WERI-Rb-1 (cell line): ENCODE data around the gene KCNS3.

Experiments
- DNase-seq: peaks from one replicate; pipeline ENCODE4 v3.0.0-alpha.2; 2020
- H3K27ac ChIP-seq: fragments of 250-450 bp; sonication (Bioruptor Pico); 2 replicates; pipeline ENCODE4 v1.5.1; 2020; ENCODE audit warnings: mild to moderate bottlenecking, moderate library complexity
- H3K27me3 ChIP-seq: fragments of 250-450 bp; sonication (Bioruptor Pico); 2 replicates; pipeline ENCODE4 v1.5.1; 2021; ENCODE audit warnings: mild to moderate bottlenecking, low read depth, moderate library complexity; ENCODE audit not compliant: insufficient read depth, severe bottlenecking
- H3K36me3 ChIP-seq: fragments of 250-450 bp; sonication (Bioruptor Pico); 2 replicates; pipeline ENCODE4 v1.5.1; 2020; ENCODE audit warnings: mild to moderate bottlenecking, moderate library complexity
- H3K4me3 ChIP-seq: 2 replicates; pipeline ENCODE4 v1.5.1; 2011; ENCODE audit warnings: low read depth, mild to moderate bottlenecking, control low read depth, low read length
- H3K9me3 ChIP-seq: fragments of 250-450 bp; sonication (Bioruptor Pico); 2 replicates; pipeline ENCODE4 v1.5.1; 2021; ENCODE audit warnings: mild to moderate bottlenecking, moderate library complexity; ENCODE audit not compliant: severe bottlenecking
- TF ChIP-seq, protein P1 (sequence below): IDR thresholded peaks from 2 replicates; pipeline ENCODE4 v1.5.1; 2011; ENCODE audit warnings: low read depth, mild to moderate bottlenecking, control low read depth, inconsistent platforms, low read length

Gene KCNS3

GRCh38 chr2:17915811-17916518 lies 37.5 kb downstream of the KCNS3 start:
- H3K36me3 ChIP-seq: no peaks in the 10 kb centered on the region; the same call in 1 of the 2 replicates
- TF ChIP-seq, protein P1, sequence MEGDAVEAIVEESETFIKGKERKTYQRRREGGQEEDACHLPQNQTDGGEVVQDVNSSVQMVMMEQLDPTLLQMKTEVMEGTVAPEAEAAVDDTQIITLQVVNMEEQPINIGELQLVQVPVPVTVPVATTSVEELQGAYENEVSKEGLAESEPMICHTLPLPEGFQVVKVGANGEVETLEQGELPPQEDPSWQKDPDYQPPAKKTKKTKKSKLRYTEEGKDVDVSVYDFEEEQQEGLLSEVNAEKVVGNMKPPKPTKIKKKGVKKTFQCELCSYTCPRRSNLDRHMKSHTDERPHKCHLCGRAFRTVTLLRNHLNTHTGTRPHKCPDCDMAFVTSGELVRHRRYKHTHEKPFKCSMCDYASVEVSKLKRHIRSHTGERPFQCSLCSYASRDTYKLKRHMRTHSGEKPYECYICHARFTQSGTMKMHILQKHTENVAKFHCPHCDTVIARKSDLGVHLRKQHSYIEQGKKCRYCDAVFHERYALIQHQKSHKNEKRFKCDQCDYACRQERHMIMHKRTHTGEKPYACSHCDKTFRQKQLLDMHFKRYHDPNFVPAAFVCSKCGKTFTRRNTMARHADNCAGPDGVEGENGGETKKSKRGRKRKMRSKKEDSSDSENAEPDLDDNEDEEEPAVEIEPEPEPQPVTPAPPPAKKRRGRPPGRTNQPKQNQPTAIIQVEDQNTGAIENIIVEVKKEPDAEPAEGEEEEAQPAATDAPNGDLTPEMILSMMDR: no peak
- H3K27ac ChIP-seq: no peak overlapping the region
- no peaks in the 10 kb centered on the region for H3K27me3 ChIP-seq
- H3K9me3 ChIP-seq: no peaks in the 10 kb centered on the region
- H3K4me3 ChIP-seq: no peak overlapping the region
- DNase-seq: no peak

- Histone ChIP-seq H3K4me3 (no peak overlapping the region), H3K27me3 (no peaks in the 10 kb centered on the region), H3K27ac (no peak overlapping the region), H3K36me3 (no peaks in the 10 kb centered on the region; the same call in 1 of the 2 replicates), H3K9me3 (no peaks in the 10 kb centered on the region)
- TF ChIP-seq, protein P1: no peak
- no peak for DNase-seq
Observed at GRCh38 chr2:17916584-17916983, 38.1 kb downstream of the KCNS3 start.

DNA sequence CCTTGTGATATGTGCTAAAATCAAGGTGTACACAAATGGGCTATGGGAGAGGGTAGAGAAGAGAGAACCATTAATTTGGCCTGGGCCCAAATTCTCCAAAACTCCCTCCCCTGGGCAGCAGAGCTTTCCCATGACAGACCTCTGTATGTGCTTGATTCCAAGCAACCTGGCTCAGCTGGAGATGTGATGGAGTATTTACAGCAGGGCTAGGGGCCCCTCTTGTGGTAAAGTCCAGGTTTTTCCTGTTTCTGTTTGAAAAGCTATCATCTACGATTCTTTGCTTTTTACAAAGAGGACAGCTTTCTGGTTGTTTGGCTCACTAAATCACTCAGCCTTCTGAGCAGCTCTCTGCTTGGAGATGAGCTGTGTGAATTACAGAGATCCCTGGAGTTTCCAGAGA lies 40.3 kb downstream of the KCNS3 start:
- TF ChIP-seq, protein P1: no peak
- Histone ChIP-seq H3K9me3 (no peaks in the 10 kb centered on the region), H3K36me3 (no peaks in the 10 kb centered on the region; the same call in 1 of the 2 replicates), H3K27ac (no peak overlapping the region), H3K27me3 (no peaks in the 10 kb centered on the region), H3K4me3 (no peak overlapping the region)
- DNase-seq: no peak

DNA sequence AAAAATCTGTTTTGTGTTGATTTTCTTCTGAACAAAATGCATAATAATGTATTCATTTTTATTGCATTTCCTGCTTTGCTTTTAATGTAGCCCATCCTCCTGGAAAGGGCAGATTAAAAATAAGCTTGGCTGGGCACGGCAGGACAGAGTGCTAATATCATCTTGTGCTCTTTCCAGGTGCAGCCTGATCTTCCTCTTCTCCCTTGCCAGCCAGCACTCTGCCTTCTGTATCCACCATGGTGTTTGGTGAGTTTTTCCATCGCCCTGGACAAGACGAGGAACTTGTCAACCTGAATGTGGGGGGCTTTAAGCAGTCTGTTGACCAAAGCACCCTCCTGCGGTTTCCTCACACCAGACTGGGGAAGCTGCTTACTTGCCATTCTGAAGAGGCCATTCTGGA lies 52.3 kb downstream of the KCNS3 start:
- no peak for DNase-seq
- Histone ChIP-seq H3K9me3 (peaks cover 2% of the 10 kb centered on the region), H3K4me3 (no peak overlapping the region), H3K36me3 (peaks cover 15% of the 10 kb centered on the region), H3K27me3 (no peaks in the 10 kb centered on the region), H3K27ac (no peak overlapping the region)
- TF ChIP-seq, protein P1: no peak

- no peak overlapping the region for H3K4me3 ChIP-seq
- H3K36me3 ChIP-seq: peaks cover 15% of the 10 kb centered on the region
- H3K27ac ChIP-seq: no peak overlapping the region
- TF ChIP-seq, protein P1: no peak
- peaks cover 5% of the 10 kb centered on the region for H3K9me3 ChIP-seq
- DNase-seq: no peak
- no peaks in the 10 kb centered on the region for H3K27me3 ChIP-seq
Observed at GRCh38 chr2:17933256-17933655, 54.8 kb downstream of the KCNS3 start.

DNA sequence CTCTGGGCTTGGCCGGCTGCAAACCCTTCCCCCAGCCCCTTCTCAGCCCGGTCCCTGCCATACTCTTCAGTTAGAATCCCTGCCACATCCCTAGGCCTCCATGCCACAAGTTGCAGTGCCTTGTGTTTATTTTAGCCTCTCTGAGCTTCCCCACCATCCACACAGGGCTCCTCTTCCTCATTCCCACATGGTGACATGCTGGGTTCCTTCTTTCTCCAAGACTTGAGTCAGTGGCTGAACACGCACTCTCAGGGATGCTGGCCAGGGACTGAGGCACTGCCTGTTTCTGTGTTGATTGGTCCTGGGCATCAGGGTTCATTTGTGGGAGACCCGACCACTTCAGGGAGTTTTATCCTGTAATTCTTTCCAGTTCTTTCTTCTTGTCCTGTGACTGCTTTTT lies 56.3 kb downstream of the KCNS3 start:
- H3K27me3 ChIP-seq: no peaks in the 10 kb centered on the region
- peaks cover 9% of the 10 kb centered on the region for H3K9me3 ChIP-seq
- TF ChIP-seq, protein P1: no peak
- H3K27ac ChIP-seq: no peak overlapping the region
- no peak overlapping the region for H3K4me3 ChIP-seq
- no peak for DNase-seq
- H3K36me3 ChIP-seq: peaks cover 15% of the 10 kb centered on the region
